GM19240 (cell line): ENCODE measurements around the gene SYNGR1.
"Not testable (repeated sequence)": the region's sequence is repeated elsewhere in the genome, so short reads cannot be mapped to it uniquely, and the experiment has no call there.

Source experiments
- DNase-seq: peaks from one replicate; pipeline ENCODE4 v3.0.0; 2011; ENCODE audit warnings: low spot score; ENCODE audit not compliant: insufficient read length

The SYNGR1 gene

DNA sequence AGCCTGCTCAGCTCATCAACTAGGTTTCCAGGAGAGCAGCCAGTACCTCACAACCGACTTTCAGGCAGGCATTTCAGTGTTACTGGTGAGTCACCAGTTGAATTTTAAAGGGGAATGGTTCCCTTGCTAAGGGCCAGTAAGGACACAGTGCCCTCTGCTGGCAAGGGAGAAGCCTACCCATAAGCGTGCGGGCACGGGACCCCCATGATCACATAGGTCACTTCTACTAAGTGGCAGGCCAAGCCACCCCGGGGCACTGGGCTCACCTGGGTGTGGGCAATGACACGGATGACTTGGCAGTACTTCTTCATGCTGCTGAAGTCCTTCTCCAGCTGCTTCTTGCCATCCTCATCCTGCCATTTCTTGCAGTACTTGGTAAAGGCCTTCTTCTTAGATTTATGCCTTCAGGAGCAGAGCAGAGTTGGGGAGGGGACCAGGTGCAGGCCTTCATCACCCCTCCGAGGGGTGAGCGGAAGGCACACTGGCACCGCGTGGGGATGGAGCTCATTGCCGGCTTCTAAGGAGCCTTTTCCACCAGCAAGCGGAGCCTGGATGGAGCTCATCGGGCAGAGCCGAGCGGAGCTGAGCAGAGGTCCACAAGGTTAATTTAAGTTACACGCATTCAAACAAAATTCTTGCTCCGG, 33.2 kb upstream of the SYNGR1 start:
- no peak for DNase-seq

- DNase-seq, result no peak
Measured at GRCh38 chr22:39317084-39317774, 32.6 kb upstream of the SYNGR1 start.

DNA sequence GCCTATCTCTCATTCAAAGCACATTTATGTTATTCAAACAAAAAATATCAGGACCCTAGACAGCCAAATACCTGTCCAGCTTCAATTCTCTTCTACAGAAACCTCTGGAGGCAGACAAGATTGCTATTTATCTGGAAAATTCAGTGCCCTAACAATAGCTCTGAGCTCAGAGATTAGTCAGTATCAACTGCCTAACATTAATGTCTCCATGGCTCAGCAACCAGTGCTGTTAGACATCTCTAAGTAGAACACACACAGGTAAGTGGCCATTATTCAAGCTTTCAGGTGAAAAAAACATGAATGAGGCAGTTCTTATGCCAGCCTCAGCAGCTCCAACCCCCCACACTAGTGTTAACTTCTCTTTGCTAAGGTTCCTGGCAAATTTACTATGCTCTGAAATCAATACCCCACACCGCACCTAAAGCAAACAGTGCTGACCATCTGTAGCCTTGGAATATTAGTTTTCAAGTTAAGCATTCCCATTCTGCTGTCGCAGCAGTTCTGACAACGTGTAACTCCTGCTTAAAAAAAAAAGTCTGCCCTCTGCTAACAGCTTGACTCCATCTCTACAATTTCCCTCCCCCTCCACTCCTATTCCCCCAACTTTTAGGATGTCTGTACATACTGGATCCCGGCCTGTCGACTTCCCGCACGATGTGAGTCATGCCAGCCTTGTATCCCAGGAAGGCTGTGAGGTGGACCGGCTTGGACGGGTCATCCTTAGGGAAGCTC, 31.9 kb upstream of the SYNGR1 start:
- DNase-seq, result no peak

DNA sequence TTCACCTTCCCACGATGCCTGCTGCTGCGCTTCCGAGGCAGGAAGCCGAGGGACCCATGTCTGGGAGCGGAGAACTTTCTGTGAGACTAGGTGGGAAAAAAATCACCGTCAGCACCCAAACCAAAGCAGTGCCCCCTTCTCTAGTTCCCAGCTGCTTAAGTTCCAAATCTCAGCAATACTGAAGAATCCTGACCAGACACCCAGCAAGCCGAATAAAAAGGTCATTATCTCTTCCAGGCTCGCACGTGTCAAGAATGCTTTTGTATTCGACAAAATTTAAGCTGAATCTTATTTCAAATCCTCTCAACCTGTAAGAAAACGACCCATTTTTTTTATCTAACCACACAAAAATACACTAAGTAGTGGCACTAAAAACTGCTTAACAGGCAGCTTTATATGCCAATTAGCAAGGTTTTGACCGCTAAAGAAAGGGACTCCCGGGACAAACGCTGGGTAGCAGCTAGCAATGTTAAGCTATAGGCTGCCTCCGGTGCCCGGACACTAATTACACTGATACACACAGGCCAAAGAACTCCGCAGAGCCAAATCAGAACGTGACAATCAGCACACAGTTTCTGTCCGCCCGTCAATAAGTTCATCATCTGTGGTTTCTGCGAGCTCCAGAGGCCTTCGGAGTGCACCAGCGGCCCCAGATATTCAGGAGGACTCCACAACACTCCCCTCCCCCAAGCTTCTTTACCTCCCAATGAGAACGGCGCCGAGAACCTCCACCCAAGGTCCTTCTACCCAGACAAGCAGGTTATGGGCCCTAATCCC, 31.1 kb upstream of the SYNGR1 start:
- no peak for DNase-seq

DNA sequence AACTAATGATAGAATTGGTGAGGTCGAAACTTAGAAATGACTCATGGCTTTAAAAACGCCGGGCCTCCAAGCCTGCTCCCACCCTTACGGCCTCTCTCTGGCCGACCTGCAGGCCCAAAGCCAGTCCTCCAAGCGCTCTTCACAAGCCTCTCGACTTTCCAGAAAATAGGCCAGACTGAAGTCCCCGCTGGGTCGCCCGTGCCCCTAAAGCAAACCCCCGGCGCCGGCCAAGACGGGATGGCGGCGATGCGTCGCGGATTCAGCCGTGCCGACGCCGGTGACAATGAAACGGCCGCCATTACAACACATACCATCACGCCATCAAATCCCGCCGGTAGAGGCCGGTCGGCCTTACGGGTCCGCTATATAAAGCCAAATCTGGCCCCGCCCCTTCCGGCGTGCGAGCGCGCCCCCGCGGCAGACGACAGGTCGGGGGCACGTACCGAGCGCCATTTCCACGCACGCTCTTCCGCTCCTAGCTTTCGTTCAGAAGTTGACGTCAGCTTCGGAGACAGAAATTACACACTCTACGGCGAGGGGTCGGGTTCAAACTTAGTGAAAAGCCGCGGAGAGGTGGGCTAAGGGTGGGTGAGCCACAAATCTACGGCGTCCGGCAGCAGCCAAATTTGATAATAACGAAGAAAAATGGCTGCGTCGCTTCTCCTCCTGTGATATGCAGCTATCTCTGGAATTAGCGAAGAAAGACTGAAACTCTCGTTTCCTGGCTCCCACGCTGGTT, 30.3 kb upstream of the SYNGR1 start, which contains the start of gene RPL3:
TSS of gene RPL3 (minus strand) at position 340 of the 739 bp plus-strand sequence. CDS start at position 314, 26 bp downstream.
- peak; percentile 93 for DNase-seq

DNA sequence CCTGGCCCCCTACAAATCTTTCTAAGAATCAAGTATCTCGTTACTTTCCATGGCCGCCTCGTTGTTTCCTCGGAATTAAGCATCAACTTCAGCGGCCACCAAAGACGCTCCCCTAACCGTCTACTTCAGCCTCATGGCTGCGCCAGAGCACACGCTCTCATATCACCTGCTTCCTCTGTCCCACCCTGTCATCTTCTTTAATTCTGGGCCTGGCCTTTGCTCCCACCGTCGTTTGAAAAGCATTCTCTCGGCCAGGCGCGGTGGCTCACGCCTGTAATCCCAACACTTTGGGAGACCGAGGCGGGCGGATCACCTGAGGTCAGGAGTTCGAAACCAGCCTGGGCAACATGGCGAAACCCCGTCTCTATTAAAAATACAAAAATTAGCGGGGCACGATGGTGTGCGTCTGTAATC, 29.2 kb upstream of the SYNGR1 start:
- DNase-seq, result not testable (repeated sequence)

- no peak for DNase-seq
Measured at GRCh38 chr22:39325392-39325932, 24.3 kb upstream of the SYNGR1 start.

- no peak for DNase-seq
Measured at GRCh38 chr22:39327995-39328754, 21.6 kb upstream of the SYNGR1 start.

DNA sequence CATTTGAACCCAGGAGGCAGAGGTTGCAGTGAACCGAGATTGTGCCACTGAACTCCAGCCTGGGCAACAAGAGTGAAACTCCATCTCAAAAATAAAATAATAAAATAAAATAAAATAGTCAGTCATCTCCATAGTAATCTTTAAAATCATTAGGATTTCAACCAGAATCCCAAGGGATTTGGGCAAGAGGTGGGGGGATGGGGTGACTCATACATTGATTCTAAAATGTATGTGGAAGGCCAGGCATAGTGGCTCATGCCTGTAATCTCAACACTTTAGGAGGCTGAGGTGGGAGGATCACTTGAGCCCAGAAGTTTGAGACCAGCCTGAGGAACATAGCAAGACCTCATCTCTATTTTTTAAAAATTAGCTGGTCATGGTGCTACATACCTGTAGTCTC, 19.2 kb upstream of the SYNGR1 start:
- DNase-seq, result not testable (repeated sequence)

GRCh38 chr22:39332441-39333064, 17.2 kb upstream of the SYNGR1 start:
- DNase-seq, result no peak

DNA sequence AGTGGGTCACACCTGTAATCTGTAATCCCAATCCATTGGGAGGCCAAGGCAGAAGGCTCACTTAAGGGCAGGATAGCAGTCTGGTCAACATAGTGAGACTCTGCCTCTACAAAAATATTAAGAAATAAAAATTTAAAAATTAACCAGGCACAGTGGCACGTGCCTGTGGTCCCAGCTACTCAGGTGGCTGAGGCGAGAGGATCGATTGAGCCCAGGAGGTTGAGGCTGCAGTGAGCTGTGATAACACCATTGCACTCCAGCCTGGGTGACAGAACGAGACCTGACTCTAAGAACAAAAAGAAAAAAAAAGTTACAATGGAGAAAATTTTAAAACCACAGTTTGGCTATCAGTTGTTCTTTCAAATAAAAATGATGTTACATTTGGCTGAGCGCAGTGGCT, 13.4 kb upstream of the SYNGR1 start:
- no peak for DNase-seq

- DNase-seq, result not testable (repeated sequence)
Measured at GRCh38 chr22:39339775-39340174, 10.0 kb upstream of the SYNGR1 start.

DNA sequence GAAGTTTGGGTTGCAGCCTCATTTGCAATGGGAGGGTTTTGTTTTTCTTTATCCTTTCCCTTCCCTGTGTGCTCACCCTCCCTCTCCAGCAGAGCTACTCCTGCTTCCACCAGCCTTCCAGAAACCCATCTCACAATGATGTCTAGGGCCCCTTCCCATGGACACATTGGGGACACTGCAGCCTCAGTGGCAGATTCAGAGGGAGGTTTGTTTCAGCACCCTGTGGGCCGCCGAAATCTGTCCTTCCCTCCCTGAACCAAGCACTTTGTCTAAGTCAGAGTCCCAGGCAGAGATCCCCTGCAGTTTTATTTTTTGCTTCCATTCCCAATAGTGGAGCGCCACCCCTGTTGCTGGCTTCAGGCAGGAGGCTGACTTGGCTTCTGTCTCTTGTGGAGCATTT, 8.6 kb upstream of the SYNGR1 start:
- DNase-seq, result no peak

- DNase-seq, result no peak
Measured at GRCh38 chr22:39343259-39344045, 6.3 kb upstream of the SYNGR1 start.

GRCh38 chr22:39344046-39344390, 5.8 kb upstream of the SYNGR1 start:
- DNase-seq, result no peak

DNA sequence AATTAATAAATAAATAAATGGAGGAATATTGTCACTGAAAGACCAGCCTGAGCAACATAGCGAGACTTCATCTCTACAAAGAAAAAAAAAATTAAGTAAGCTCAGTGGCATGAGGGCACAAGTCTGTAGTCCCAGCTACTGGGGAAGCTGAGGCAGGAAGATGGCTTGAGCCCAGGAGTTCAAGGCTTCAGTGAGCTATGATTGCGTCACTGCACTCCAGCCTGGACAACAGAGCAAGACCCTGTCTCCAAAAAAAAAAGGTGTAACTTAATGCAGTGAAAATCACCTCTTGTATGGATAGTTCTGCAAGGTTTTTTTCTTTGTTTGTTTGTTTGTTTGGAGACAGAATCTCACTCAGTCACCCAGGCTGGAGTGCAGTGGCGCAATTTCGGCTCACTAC, 4.6 kb upstream of the SYNGR1 start:
- DNase-seq, result no peak

DNA sequence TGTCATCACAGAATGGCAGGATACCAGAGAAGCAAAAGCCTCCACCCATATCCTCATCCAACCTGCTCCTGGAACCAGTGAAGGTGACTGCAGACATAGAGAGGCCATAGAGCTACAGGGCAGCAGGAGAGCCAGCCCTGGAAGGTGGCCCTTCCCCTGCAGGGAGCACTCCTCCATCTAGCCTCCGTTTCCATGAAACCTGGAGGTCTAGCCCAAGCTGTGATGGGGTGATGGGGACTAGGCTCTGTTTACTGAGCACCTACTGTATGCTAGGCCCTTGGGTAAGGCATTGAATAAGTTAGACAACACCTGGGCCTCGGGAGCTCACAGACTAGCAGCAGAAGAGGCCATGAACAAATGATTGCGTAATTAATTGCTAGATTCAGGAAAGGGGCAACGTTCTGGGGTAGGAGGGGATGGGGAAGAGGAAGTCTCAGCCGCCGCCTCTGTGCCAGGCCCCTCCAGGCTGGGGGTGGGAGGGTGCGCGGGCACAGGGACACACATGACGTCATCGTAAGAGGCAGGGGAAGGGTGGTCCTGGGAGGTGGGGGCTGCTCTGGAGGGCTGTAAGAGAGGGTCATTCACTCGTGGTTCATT, 784 bp upstream of the SYNGR1 start:
- DNase-seq, result no peak

DNA sequence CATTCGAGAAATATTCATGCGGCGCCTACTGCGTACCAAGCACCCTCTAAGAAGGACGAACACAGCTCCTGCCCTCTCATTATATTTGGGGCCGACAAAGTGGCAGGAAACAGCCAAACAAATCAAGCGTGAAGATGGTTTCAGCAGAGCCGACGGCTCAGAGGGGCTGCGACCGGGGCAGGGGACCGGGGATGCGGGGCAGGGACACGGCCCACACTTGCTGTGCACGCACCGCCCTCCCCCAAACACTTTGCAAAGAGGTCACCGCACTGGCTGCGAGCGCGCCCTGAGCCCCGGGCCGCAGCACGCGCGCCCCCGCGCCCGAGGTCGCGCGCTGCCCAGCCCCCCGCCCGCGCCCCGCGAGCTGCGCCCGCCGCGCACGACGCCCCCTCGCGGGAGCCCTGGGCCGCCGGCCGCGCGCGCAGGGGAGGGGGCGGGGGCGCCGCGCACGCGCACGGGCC, 255 bp upstream of the SYNGR1 start:
- no peak for DNase-seq
